ENCODE data around the gene RUNX1.

- TF ChIP-seq CTCF (conservative IDR thresholded peaks at IDR 0.05) (no peak), ZFX (IDR thresholded peaks at IDR 0.05) (no peak)
Measured at GRCh38 chr21:35025206-35026152, 23.6 kb downstream of the RUNX1 start.

Measured in C4-2B (cell line).